Stomach (tissue), 4 donors: ENCODE results near the gene MYNN.

Experiments
- CTCF ChIP-seq, 7 experiments: fragments of 450-650 bp in 4 of 7; fragments of 200-600 bp in 3 of 7; sonication (generic) in 3 of 7; IDR thresholded peaks; one replicate each; pipeline ENCODE4 v1.5.1; 2016 to 2019; ENCODE audit warnings: antibody characterized with exemption in 7 of 7, control low read depth in 2 of 7, mild to moderate bottlenecking in 1 of 7
- EP300 ChIP-seq: sonication (generic); formaldehyde crosslinking; IDR thresholded peaks from one replicate; pipeline ENCODE4 v1.6.1; 2017; ENCODE audit warnings: antibody characterized with exemption
- POLR2A ChIP-seq, 4 donors: fragments of 450-650 bp; IDR thresholded peaks; one replicate each; pipeline ENCODE4 v1.6.1; 2016; ENCODE audit warnings: antibody characterized with exemption in 4 of 4, control low read depth in 2 of 4, mild to moderate bottlenecking in 1 of 4, moderate library complexity in 1 of 4
- POLR2AphosphoS5 ChIP-seq, 3 donors: sonication (generic); formaldehyde crosslinking; IDR thresholded peaks; one replicate each; pipeline ENCODE4 v1.6.1; 2016; ENCODE audit warnings: antibody characterized with exemption in 3 of 3

GRCh38 chr3:169739067-169739466 lies 34.1 kb upstream of the MYNN start:
- TF ChIP-seq CTCF (IDR thresholded peaks at IDR 0.05) (no peak), POLR2A (IDR thresholded peaks at IDR 0.05) (no peak), POLR2AphosphoS5 (IDR thresholded peaks at IDR 0.05) (no peak), EP300 (no peak)
